ENCODE results near the gene AAGAB.

- TF ChIP-seq POLR2A (IDR thresholded peaks at IDR 0.05): no peak
- TF ChIP-seq, protein P1, sequence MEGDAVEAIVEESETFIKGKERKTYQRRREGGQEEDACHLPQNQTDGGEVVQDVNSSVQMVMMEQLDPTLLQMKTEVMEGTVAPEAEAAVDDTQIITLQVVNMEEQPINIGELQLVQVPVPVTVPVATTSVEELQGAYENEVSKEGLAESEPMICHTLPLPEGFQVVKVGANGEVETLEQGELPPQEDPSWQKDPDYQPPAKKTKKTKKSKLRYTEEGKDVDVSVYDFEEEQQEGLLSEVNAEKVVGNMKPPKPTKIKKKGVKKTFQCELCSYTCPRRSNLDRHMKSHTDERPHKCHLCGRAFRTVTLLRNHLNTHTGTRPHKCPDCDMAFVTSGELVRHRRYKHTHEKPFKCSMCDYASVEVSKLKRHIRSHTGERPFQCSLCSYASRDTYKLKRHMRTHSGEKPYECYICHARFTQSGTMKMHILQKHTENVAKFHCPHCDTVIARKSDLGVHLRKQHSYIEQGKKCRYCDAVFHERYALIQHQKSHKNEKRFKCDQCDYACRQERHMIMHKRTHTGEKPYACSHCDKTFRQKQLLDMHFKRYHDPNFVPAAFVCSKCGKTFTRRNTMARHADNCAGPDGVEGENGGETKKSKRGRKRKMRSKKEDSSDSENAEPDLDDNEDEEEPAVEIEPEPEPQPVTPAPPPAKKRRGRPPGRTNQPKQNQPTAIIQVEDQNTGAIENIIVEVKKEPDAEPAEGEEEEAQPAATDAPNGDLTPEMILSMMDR (IDR thresholded peaks at IDR 0.05): no peak
Measured at GRCh38 chr15:67181221-67181639, 73.2 kb downstream of the AAGAB start.
